K562 (cell line): Measurements from ENCODE around the gene PPM1N. TPM values are rescaled to one million over a fixed set of nuclear protein-coding genes. Genes with fewer than 3 reads are reported as not detected.

ENCODE experiments used
- CBX8 ChIP-seq: fragments of 200-600 bp; sonication (generic); IDR thresholded peaks from 2 replicates; pipeline ENCODE4 v1.6.1; 2012; ENCODE audit warnings: borderline replicate concordance, mixed run types, low read depth, mild to moderate bottlenecking, moderate library complexity, mixed read lengths, low read length, control low read depth, inconsistent platforms; ENCODE audit not compliant: poor library complexity, severe bottlenecking; ENCODE audit errors: extremely low read depth
- ETS2 ChIP-seq: IDR thresholded peaks from 2 replicates; pipeline ENCODE4 v1.6.1; 2016; ENCODE audit warnings: borderline replicate concordance, missing genetic modification characterization, mild to moderate bottlenecking, moderate library complexity, missing compliant biosample characterization; ENCODE audit not compliant: poor library complexity, severe bottlenecking
- FOSL1 ChIP-seq: fragments of 200-800 bp; sonication (Bioruptor generic); conservative IDR thresholded peaks from 2 replicates; pipeline ENCODE4 v1.6.1; 2016; ENCODE audit warnings: missing genetic modification characterization, missing compliant biosample characterization
- FOXJ2 ChIP-seq: fragments of 200-800 bp; sonication (Bioruptor generic); IDR thresholded peaks from 2 replicates; pipeline ENCODE4 v1.6.1; 2016; ENCODE audit warnings: missing genetic modification characterization, missing compliant biosample characterization
- GTF2F1 ChIP-seq: IDR thresholded peaks from 2 replicates; pipeline ENCODE4 v1.6.1; 2011; ENCODE audit warnings: low read depth, low read length, improper control_type of control experiment
- HOXB6 ChIP-seq: fragments of 250-450 bp; sonication (Bioruptor Pico); IDR thresholded peaks from 2 replicates; pipeline ENCODE4 v1.5.1; 2022; ENCODE audit warnings: mild to moderate bottlenecking, borderline replicate concordance
- JUND ChIP-seq, 2 experiments: IDR thresholded peaks; 2 replicates in 1 of 2; 3 replicates in 1 of 2; pipeline ENCODE4 v1.6.1; 2011; ENCODE audit warnings: borderline replicate concordance in 2 of 2, low read depth in 2 of 2, low read length in 2 of 2, improper control_type of control experiment in 1 of 2, missing biosample characterization in 1 of 2, missing genetic modification characterization in 1 of 2, missing genetic modification reagents in 1 of 2
- KDM5B ChIP-seq: fragments of 200-600 bp; sonication (generic); IDR thresholded peaks from 2 replicates; pipeline ENCODE4 v1.6.1; 2012; ENCODE audit warnings: low read depth, mild to moderate bottlenecking, moderate library complexity, low read length, control low read depth, inconsistent platforms; ENCODE audit not compliant: insufficient replicate concordance
- NR2C2 ChIP-seq, 2 experiments: fragments of 200-800 bp in 1 of 2; sonication (Bioruptor generic) in 1 of 2; sonication (generic) in 1 of 2; formaldehyde crosslinking in 1 of 2; IDR thresholded peaks; 2 replicates each; pipeline versions ENCODE4 v1.6.1 to v1.8.0; 2016 to 2022; ENCODE audit warnings: mild to moderate bottlenecking in 1 of 2, missing compliant biosample characterization in 1 of 2, missing genetic modification characterization in 1 of 2, missing genetic modification reagents in 1 of 2
- ZBED1 ChIP-seq: IDR thresholded peaks from 2 replicates; pipeline ENCODE4 v1.6.1; 2014
- ZNF586 ChIP-seq: fragments of 450-650 bp; formaldehyde crosslinking; conservative IDR thresholded peaks from 2 replicates; pipeline ENCODE4 v1.4.0; 2020; ENCODE audit warnings: mild to moderate bottlenecking, moderate library complexity
- polyA plus RNA-seq, 8 experiments: library from polyadenylated mRNA; depleted of rRNA in 4 of 8; stranded (reverse) in 5 of 8; unstranded in 3 of 8; fragments of >200 nt; fragmentation: Nextera tagmentation in 2 of 8; fragmentation: Illumina TruSeq in 1 of 8; extraction: Ambion mirVana in 2 of 8; extraction: Trizol in 1 of 8; gene quantifications; 2 replicates each; pipeline versions ENCODE4 v1.2.1 to v1.2.3, GENCODE V29; 2011 to 2014; ENCODE audit warnings: inconsistent platforms in 1 of 8, missing spikeins in 1 of 8
- total RNA-seq, 7 experiments: library from RNA; depleted of rRNA in 6 of 7; stranded (reverse); fragments of >200 nt in 6 of 7; fragmentation: Illumina TruSeq in 2 of 7; extraction: Trizol in 2 of 7; gene quantifications; 2 replicates each; pipeline versions ENCODE4 v1.2.1 to v1.2.3, GENCODE V29; 2011 to 2021; ENCODE audit warnings: low replicate concordance in 1 of 7
- TF ChIP-seq, protein P1 (sequence below): fragments of 450-650 bp; IDR thresholded peaks from 2 replicates; pipeline ENCODE4 v1.6.1; 2016; ENCODE audit warnings: mild to moderate bottlenecking, moderate library complexity
- TF ChIP-seq, protein P2 (sequence below): fragments of 250-450 bp; sonication (Bioruptor Pico); IDR thresholded peaks from 2 replicates; pipeline ENCODE4 v1.8.0; 2022; ENCODE audit warnings: moderate library complexity, mild to moderate bottlenecking, inconsistent platforms

PPM1N gene
- total and polyA plus RNA-seq, 9 of the 15 experiments (the other 6 are each of a cell fraction or from before 2014, with no cell fraction given), result 4.5 to 15.6 (median 8.7) TPM

DNA sequence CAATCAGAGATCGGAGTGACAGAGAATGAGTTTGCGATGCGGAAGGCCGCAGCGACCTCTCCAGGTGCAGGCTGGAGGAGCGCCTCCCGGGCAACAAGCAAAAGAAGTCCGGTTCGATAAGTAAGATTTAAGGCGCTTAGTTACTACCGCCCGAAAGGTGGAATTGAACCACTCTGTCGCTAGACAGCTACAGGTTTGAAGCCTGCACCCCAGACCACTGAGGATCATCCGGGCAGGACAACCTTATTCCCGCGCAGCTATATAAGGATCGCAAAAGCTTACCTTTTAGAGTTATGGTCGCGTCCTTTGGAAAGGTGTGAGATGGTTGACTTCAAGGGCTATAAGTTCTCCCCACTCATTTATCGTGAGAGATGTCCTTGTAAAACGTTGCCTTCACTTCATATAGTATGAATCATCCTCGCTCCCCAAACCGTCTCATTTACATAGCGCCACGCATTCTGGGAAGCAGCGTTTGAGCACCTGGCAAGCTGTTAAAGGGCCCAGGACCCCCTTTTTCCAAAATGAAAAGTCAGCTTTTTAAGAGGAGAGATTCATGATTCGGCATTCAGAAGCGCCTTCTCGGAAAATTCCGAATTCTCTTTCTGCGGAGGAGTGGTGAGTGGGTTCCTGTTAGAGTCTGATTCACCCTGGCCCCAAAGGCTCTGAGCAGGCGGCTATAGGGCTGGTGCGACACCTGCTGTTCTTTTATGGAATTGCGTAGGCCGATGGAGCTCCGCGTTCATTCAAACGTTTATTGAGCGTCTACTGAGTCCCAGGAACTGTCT lies 19.6 kb upstream of the PPM1N start (continued):
- TF ChIP-seq, protein P1, sequence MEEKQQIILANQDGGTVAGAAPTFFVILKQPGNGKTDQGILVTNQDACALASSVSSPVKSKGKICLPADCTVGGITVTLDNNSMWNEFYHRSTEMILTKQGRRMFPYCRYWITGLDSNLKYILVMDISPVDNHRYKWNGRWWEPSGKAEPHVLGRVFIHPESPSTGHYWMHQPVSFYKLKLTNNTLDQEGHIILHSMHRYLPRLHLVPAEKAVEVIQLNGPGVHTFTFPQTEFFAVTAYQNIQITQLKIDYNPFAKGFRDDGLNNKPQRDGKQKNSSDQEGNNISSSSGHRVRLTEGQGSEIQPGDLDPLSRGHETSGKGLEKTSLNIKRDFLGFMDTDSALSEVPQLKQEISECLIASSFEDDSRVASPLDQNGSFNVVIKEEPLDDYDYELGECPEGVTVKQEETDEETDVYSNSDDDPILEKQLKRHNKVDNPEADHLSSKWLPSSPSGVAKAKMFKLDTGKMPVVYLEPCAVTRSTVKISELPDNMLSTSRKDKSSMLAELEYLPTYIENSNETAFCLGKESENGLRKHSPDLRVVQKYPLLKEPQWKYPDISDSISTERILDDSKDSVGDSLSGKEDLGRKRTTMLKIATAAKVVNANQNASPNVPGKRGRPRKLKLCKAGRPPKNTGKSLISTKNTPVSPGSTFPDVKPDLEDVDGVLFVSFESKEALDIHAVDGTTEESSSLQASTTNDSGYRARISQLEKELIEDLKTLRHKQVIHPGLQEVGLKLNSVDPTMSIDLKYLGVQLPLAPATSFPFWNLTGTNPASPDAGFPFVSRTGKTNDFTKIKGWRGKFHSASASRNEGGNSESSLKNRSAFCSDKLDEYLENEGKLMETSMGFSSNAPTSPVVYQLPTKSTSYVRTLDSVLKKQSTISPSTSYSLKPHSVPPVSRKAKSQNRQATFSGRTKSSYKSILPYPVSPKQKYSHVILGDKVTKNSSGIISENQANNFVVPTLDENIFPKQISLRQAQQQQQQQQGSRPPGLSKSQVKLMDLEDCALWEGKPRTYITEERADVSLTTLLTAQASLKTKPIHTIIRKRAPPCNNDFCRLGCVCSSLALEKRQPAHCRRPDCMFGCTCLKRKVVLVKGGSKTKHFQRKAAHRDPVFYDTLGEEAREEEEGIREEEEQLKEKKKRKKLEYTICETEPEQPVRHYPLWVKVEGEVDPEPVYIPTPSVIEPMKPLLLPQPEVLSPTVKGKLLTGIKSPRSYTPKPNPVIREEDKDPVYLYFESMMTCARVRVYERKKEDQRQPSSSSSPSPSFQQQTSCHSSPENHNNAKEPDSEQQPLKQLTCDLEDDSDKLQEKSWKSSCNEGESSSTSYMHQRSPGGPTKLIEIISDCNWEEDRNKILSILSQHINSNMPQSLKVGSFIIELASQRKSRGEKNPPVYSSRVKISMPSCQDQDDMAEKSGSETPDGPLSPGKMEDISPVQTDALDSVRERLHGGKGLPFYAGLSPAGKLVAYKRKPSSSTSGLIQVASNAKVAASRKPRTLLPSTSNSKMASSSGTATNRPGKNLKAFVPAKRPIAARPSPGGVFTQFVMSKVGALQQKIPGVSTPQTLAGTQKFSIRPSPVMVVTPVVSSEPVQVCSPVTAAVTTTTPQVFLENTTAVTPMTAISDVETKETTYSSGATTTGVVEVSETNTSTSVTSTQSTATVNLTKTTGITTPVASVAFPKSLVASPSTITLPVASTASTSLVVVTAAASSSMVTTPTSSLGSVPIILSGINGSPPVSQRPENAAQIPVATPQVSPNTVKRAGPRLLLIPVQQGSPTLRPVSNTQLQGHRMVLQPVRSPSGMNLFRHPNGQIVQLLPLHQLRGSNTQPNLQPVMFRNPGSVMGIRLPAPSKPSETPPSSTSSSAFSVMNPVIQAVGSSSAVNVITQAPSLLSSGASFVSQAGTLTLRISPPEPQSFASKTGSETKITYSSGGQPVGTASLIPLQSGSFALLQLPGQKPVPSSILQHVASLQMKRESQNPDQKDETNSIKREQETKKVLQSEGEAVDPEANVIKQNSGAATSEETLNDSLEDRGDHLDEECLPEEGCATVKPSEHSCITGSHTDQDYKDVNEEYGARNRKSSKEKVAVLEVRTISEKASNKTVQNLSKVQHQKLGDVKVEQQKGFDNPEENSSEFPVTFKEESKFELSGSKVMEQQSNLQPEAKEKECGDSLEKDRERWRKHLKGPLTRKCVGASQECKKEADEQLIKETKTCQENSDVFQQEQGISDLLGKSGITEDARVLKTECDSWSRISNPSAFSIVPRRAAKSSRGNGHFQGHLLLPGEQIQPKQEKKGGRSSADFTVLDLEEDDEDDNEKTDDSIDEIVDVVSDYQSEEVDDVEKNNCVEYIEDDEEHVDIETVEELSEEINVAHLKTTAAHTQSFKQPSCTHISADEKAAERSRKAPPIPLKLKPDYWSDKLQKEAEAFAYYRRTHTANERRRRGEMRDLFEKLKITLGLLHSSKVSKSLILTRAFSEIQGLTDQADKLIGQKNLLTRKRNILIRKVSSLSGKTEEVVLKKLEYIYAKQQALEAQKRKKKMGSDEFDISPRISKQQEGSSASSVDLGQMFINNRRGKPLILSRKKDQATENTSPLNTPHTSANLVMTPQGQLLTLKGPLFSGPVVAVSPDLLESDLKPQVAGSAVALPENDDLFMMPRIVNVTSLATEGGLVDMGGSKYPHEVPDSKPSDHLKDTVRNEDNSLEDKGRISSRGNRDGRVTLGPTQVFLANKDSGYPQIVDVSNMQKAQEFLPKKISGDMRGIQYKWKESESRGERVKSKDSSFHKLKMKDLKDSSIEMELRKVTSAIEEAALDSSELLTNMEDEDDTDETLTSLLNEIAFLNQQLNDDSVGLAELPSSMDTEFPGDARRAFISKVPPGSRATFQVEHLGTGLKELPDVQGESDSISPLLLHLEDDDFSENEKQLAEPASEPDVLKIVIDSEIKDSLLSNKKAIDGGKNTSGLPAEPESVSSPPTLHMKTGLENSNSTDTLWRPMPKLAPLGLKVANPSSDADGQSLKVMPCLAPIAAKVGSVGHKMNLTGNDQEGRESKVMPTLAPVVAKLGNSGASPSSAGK, result no peak; the same call in 1 of the 2 replicates
- TF ChIP-seq HOXB6 (CRISPR knock-in tag) (no peak), KDM5B (peak; percentile 63), JUND (IDR thresholded peaks at IDR 0.05; ENCODE audit: borderline replicate concordance, low read depth, low read length) (peak; percentile 39), JUND (tag; IDR thresholded peaks at IDR 0.05; ENCODE audit: borderline replicate concordance, low read depth, low read length) (peak; percentile 77; the same call in 2 of the 3 replicates), FOSL1 (tag) (peak; percentile 87), CBX8 (no peak), NR2C2 (CRISPR knock-in tag; IDR thresholded peaks at IDR 0.05) (no peak), NR2C2 (tag; IDR thresholded peaks at IDR 0.05) (peak; percentile 53; the same call in 1 of the 2 replicates), ZNF586 (CRISPR knock-in tag) (no peak), ZBED1 (peak; percentile 27; the same call in 1 of the 2 replicates), GTF2F1 (no peak), FOXJ2 (tag) (peak; percentile 74), ETS2 (tag) (no peak)
- TF ChIP-seq, protein P2, sequence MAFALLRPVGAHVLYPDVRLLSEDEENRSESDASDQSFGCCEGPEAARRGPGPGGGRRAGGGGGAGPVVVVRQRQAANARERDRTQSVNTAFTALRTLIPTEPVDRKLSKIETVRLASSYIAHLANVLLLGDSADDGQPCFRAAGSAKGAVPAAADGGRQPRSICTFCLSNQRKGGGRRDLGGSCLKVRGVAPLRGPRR (CRISPR knock-in tag), result no peak
